HepG2 (cell line): ENCODE data around the gene P2RY6. TPM values are rescaled to one million over a fixed set of nuclear protein-coding genes. Genes with fewer than 3 reads are reported as not detected.
A peak's percentile ranks its signal among the peaks of the same experiment; 100 is the strongest.

Source experiments
- ATAC-seq: fragments of 200-7000 bp; cut with Tn5 transposase; 3 replicates; pipeline ENCODE4 v1.9.1; 2020; ENCODE audit warnings: mild to moderate bottlenecking, moderate library complexity
- BruUV-seq: library from RNA; stranded (reverse); fragments of 400-500 nt; replicated peaks from 2 replicates; lab custom pipeline; 2021; lab: Mats Ljungman, UMichigan
- CTCF ChIA-PET: fragments of 300-600 bp; formaldehyde crosslinking; extraction: SDS; loops from one replicate; lab custom pipeline; 2021; ENCODE audit warnings: low total read pairs, inconsistent platforms, low intra/inter-chr PET ratio; lab: Yijun Ruan, JAX
- POLR2A ChIA-PET: fragments of 350-600 bp; sonication (Branson Sonifier 250); formaldehyde crosslinking; loops from one replicate; lab custom pipeline; 2020; ENCODE audit warnings: antibody characterized with exemption, inconsistent platforms; lab: Yijun Ruan, JAX
- DNase-seq: peaks from one replicate; pipeline ENCODE4 v3.0.0-alpha.2; 2015; ENCODE audit warnings: low spot score
- FAIRE-seq: peaks from 3 replicates; lab custom pipeline; 2011; peaks lifted over from hg19 to GRCh38; lab: Jason Lieb, UNC
- H2AFZ ChIP-seq: one replicate; pipeline ENCODE4 v1.6.1; 2011; ENCODE audit warnings: low read length, inconsistent platforms
- H3K27ac ChIP-seq: fragments of 300-600 bp; 3 replicates; pipeline ENCODE4 v1.8.0; 2011; ENCODE audit warnings: mixed run types, mild to moderate bottlenecking, mixed read lengths, low read length, inconsistent platforms; ENCODE audit not compliant: insufficient read depth; ENCODE audit errors: extremely low read length
- H3K27me3 ChIP-seq, 2 experiments: fragments of 200-600 bp in 1 of 2; 2 replicates in 1 of 2; 3 replicates in 1 of 2; pipeline versions ENCODE4 v1.6.0 to v1.8.0; 2011; ENCODE audit warnings: low read length in 2 of 2, mild to moderate bottlenecking in 2 of 2, moderate library complexity in 2 of 2, inconsistent platforms in 1 of 2; ENCODE audit not compliant: insufficient read depth in 2 of 2, control insufficient read depth in 1 of 2
- H3K36me3 ChIP-seq, 2 experiments: fragments of 200-600 bp in 1 of 2; replicated peaks in 1 of 2; 2 replicates in 1 of 2; 3 replicates in 1 of 2; pipeline versions ENCODE4 v1.5.1 to v1.8.0; 2011; ENCODE audit warnings: low read length in 2 of 2, inconsistent platforms in 1 of 2; ENCODE audit not compliant: insufficient read depth in 2 of 2, control insufficient read depth in 1 of 2
- H3K4me1 ChIP-seq: 2 replicates; pipeline ENCODE4 v1.5.1; 2012; ENCODE audit warnings: low read length, inconsistent platforms; ENCODE audit not compliant: insufficient read depth
- H3K4me2 ChIP-seq: 2 replicates; pipeline ENCODE4 v1.6.0; 2011; ENCODE audit warnings: low read depth, low read length, inconsistent platforms
- H3K4me3 ChIP-seq, 3 experiments: fragments of 200-600 bp in 1 of 3; sonication (generic), shearing (Covaris generic) in 1 of 3; replicated peaks in 1 of 3; 2 replicates each; pipeline ENCODE4 v1.5.1; 2011 to 2016; ENCODE audit warnings: low read length in 3 of 3, inconsistent platforms in 2 of 3, low read depth in 2 of 3, mild to moderate bottlenecking in 2 of 3, control low read depth in 1 of 3, mixed read lengths in 1 of 3; ENCODE audit not compliant: insufficient read depth in 1 of 3
- H3K79me2 ChIP-seq: one replicate; pipeline ENCODE4 v1.6.1; 2011; ENCODE audit warnings: low read length, inconsistent platforms; ENCODE audit not compliant: insufficient read depth
- H3K9ac ChIP-seq: 2 replicates; pipeline ENCODE4 v1.6.0; 2011; ENCODE audit warnings: mild to moderate bottlenecking, low read depth, low read length, inconsistent platforms; ENCODE audit not compliant: insufficient read depth
- H3K9me3 ChIP-seq: 2 replicates; pipeline ENCODE4 v1.5.1; 2012; ENCODE audit warnings: mild to moderate bottlenecking, low read length
- H4K20me1 ChIP-seq: 2 replicates; pipeline ENCODE4 v1.6.0; 2011; ENCODE audit warnings: inconsistent platforms, mild to moderate bottlenecking, low read length, moderate library complexity; ENCODE audit not compliant: insufficient read depth
- CBX1 ChIP-seq: IDR thresholded peaks from one replicate; pipeline ENCODE4 v1.6.1; 2016; ENCODE audit warnings: antibody characterized with exemption, low read depth
- ISL2 ChIP-seq: sonication (generic); formaldehyde crosslinking; IDR thresholded peaks from 2 replicates; pipeline ENCODE4 v1.5.0; 2020; ENCODE audit warnings: missing genetic modification reagents
- KAT7 ChIP-seq: IDR thresholded peaks from 2 replicates; pipeline ENCODE4 v1.6.1; 2018; ENCODE audit warnings: borderline replicate concordance, missing compliant biosample characterization
- NR2F6 ChIP-seq, 2 experiments: IDR thresholded peaks; 2 replicates each; pipeline ENCODE4 v1.6.1; 2016; ENCODE audit warnings: antibody characterized with exemption in 1 of 2, mild to moderate bottlenecking in 1 of 2
- PHB2 ChIP-seq: fragments of 450-650 bp; IDR thresholded peaks from 2 replicates; pipeline ENCODE4 v1.6.1; 2018; ENCODE audit not compliant: partially characterized antibody
- RFX1 ChIP-seq: fragments of 450-650 bp; IDR thresholded peaks from 2 replicates; pipeline ENCODE4 v1.6.1; 2017
- SIX4 ChIP-seq: sonication (generic); formaldehyde crosslinking; IDR thresholded peaks from 2 replicates; pipeline ENCODE4 v1.4.0; 2020; ENCODE audit warnings: missing genetic modification reagents
- SP5 ChIP-seq: IDR thresholded peaks from 2 replicates; pipeline ENCODE4 v1.6.1; 2016; ENCODE audit warnings: low read depth, borderline replicate concordance
- SSRP1 ChIP-seq: IDR thresholded peaks from 2 replicates; pipeline ENCODE4 v1.6.1; 2016; ENCODE audit warnings: control low read depth
- TBX2 ChIP-seq: sonication (generic); formaldehyde crosslinking; IDR thresholded peaks from 2 replicates; pipeline ENCODE4 v1.5.0; 2020; ENCODE audit warnings: missing genetic modification reagents, mild to moderate bottlenecking, borderline replicate concordance
- WIZ ChIP-seq: sonication (generic); formaldehyde crosslinking; IDR thresholded peaks from 2 replicates; pipeline ENCODE4 v1.5.1; 2020; ENCODE audit warnings: mild to moderate bottlenecking, missing genetic modification reagents
- ZNF160 ChIP-seq: sonication (generic); formaldehyde crosslinking; IDR thresholded peaks from 2 replicates; pipeline ENCODE4 v1.8.0; 2022; ENCODE audit warnings: mild to moderate bottlenecking, inconsistent platforms, missing genetic modification reagents
- ZNF24 ChIP-seq: fragments of 450-650 bp; IDR thresholded peaks from 2 replicates; pipeline ENCODE4 v1.6.1; 2017; ENCODE audit warnings: antibody characterized with exemption, mild to moderate bottlenecking
- ZNF773 ChIP-seq: sonication (generic); formaldehyde crosslinking; IDR thresholded peaks from 2 replicates; pipeline ENCODE4 v1.4.0; 2020; ENCODE audit warnings: missing genetic modification reagents, borderline replicate concordance
- WGBS: methylation state at CpG from one replicate; pipeline ENCODE4 v1.1.6; 2017; ENCODE audit warnings: low lambda C conversion rate; 5-methylcytosine and 5-hydroxymethylcytosine counted together
- in situ Hi-C: cut with HindIII; loops from 2 replicates; pipeline ENCODE4 v1.10.0; 2017; ENCODE audit warnings: low pct_unique_long_range_greater_than_20kb; ENCODE audit not compliant: extremely low pct_ligation_motif_present
- intact Hi-C: fragments of 100-400 bp; cut with micrococcal nuclease; formaldehyde crosslinking; loops from one replicate; pipeline ENCODE4 v1.10.0; 2022; ENCODE audit not compliant: unreplicated experiment
- polyA plus RNA-seq, 8 experiments: library from polyadenylated mRNA; depleted of rRNA in 3 of 8; stranded (reverse) in 7 of 8; unstranded in 1 of 8; fragments of >200 nt; fragmentation: Illumina TruSeq in 4 of 8; extraction: Trizol in 4 of 8; gene quantifications; 2 replicates each; pipeline versions ENCODE4 v1.2.1 to v1.2.3, GENCODE V29; 2011 to 2016; ENCODE audit warnings: low read depth in 4 of 8, missing spikeins in 1 of 8, mixed read lengths in 1 of 8; ENCODE audit not compliant: insufficient read depth in 1 of 8
- total RNA-seq, 5 experiments: library from RNA; depleted of rRNA; stranded (reverse); fragments of >200 nt; fragmentation: Illumina TruSeq; extraction: Trizol; gene quantifications; 2 replicates each; pipeline ENCODE4 v1.2.3, GENCODE V29; 2016; ENCODE audit warnings: low read depth in 1 of 5
- TF ChIP-seq, protein P1 (sequence below): sonication (generic); formaldehyde crosslinking; IDR thresholded peaks from 2 replicates; pipeline ENCODE4 v1.8.1; 2023; ENCODE audit warnings: mild to moderate bottlenecking, missing genetic modification reagents
- TF ChIP-seq, protein P2 (sequence below): sonication (generic); formaldehyde crosslinking; IDR thresholded peaks from 2 replicates; pipeline ENCODE4 v1.8.0; 2022; ENCODE audit warnings: mild to moderate bottlenecking, missing genetic modification reagents, moderate library complexity

Gene P2RY6
- total and polyA plus RNA-seq, 2 of the 13 experiments (the other 11 are each of a cell fraction or from before 2014, with no cell fraction given) = 0.09 to 0.29 TPM

DNA sequence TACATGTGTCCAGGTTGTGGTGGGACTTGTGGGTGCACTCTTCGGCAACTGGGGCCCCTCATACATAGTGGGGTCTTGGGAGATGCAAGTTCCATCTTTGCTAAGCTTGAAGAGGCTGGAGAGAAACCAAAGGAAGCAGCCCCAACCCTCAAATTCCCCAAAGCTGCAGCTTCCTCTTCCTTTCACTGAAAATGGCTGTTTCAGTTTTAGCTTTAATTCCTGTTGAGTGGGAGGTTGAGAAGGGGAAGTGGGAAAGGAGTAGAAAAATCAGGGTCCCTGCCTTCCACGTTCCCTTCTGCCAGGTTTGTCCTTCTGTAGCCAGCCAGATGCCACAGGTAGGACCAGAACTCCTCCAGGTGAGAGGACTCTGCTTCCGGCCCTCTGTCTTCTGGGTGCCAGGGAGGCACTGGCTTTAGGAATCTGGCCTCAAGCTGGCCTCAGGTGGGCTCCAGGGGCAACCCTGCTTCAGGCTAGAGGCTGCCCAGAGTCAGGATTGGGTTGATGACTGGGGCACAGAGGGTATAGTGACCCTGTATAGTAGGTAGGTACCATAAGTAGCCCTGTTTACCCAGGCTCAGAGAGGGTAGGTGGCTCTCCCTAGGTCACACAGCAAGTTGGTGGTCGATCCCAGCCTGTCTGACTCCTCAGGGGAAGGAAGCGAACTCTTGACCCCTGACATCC lies 16.2 kb downstream of the P2RY6 start (continued):
- TF ChIP-seq, protein P1, sequence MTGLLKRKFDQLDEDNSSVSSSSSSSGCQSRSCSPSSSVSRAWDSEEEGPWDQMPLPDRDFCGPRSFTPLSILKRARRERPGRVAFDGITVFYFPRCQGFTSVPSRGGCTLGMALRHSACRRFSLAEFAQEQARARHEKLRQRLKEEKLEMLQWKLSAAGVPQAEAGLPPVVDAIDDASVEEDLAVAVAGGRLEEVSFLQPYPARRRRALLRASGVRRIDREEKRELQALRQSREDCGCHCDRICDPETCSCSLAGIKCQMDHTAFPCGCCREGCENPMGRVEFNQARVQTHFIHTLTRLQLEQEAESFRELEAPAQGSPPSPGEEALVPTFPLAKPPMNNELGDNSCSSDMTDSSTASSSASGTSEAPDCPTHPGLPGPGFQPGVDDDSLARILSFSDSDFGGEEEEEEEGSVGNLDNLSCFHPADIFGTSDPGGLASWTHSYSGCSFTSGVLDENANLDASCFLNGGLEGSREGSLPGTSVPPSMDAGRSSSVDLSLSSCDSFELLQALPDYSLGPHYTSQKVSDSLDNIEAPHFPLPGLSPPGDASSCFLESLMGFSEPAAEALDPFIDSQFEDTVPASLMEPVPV (CRISPR knock-in tag) = no peak
- TF ChIP-seq ZNF773 (CRISPR knock-in tag) (no peak), RFX1 (no peak)
- TF ChIP-seq, protein P2, sequence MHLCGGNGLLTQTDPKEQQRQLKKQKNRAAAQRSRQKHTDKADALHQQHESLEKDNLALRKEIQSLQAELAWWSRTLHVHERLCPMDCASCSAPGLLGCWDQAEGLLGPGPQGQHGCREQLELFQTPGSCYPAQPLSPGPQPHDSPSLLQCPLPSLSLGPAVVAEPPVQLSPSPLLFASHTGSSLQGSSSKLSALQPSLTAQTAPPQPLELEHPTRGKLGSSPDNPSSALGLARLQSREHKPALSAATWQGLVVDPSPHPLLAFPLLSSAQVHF (CRISPR knock-in tag) = no peak

DNA sequence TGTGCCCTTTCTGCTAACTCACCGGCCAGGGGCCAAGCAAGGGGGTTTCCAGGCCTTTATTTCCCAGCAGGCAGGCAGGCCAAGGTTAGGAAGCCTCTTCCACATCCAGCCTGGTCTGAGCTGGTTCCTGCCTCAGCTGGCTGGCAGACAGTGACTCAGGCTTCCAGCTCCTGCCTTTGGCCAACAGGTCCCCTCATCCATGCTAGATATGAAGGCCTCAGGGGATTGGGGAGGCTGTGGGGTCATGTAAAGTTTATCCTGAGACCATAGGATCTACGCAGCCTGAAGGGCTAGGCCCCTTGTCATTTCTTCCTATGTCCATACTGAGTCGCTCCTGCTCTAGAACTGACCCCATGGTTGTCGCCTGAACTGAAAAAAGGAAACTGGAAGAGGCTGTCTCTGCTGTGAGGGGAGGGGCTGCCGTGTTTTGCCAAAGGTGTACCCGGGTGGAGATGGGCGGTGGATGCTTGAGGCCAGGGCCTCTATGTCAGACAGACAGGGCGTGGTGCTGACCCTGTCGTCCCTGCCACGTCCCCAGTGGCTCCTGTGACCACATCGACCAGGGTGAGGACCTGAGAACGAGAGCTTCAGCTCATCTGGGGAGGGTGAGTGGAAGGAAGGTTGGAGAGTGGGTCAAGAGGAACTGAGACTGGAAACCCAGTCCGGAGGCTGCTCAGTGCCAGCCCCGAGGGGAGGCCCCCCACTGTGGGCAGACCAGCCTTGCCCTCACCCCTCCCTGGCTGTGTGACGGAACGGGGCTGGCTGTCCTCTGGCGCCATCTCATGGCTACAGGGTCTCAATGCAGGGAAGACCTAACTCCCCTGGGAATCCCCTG lies 17.0 kb downstream of the P2RY6 start:
- CTCF ChIA-PET = interaction anchor here (2.1 to 3.0 kb wide), 2 partner anchors 47 to 104 kb away, joined by 19 to 28 read pairs; no protein-coding TSS in a partner anchor
- FAIRE-seq = no peak
- no peak for TF ChIP-seq SIX4 (CRISPR knock-in tag)
- TF ChIP-seq TBX2 (CRISPR knock-in tag) = peak; percentile 18
- 0 out of 2 replicates have a peak, but pooled peaks have one; percentile 8 for TF ChIP-seq NR2F6 (IDR thresholded peaks at IDR 0.05)
- TF ChIP-seq NR2F6 (CRISPR knock-in tag; IDR thresholded peaks at IDR 0.05) = peak; percentile 40
- no peak for TF ChIP-seq PHB2
- TF ChIP-seq SP5 = no peak
- no peak for TF ChIP-seq ZNF24
- no peak for TF ChIP-seq SSRP1 (CRISPR knock-in tag)
- TF ChIP-seq CBX1 = no peak
- TF ChIP-seq KAT7 (CRISPR knock-in tag) = no peak
- TF ChIP-seq ZNF160 = no peak
- TF ChIP-seq ISL2 (CRISPR knock-in tag) = no peak
- TF ChIP-seq WIZ (CRISPR knock-in tag) = no peak

More for the DNA sequence above, 17.0 kb downstream of the P2RY6 start:
- H3K4me2 ChIP-seq = peak overlapping the region; percentile 96
- DNase-seq (peak; percentile 64), ATAC-seq (peak; percentile 84)
- H3K36me3 ChIP-seq = no peaks in the 10 kb centered on the region
- intact Hi-C loops = loop anchor here (1.0 kb wide), 2 partner anchors 47 to 104 kb away; no protein-coding TSS in a partner anchor
- no peaks in the 10 kb centered on the region for H4K20me1 ChIP-seq
- 3% methylated on average over 12 of the region's 17 CpGs for WGBS
- H3K27me3 ChIP-seq = peaks cover 6 to 43% of the 10 kb centered on the region in 2 experiments; a peak in 4 of 5 replicates
- no peaks in the 10 kb centered on the region for H3K9me3 ChIP-seq
- H3K9ac ChIP-seq = peak overlapping the region; percentile 69
- peak overlapping the region; percentile 75 for H2AFZ ChIP-seq
- H3K79me2 ChIP-seq = no peaks in the 10 kb centered on the region
- in situ Hi-C loops = loop anchor here (5.0 kb wide), 2 partner anchors 47 to 102 kb away; no protein-coding TSS in a partner anchor
- H3K27ac ChIP-seq = no peak overlapping the region
- peak overlapping the region; percentile 55 to 82 (median 64) for H3K4me3 ChIP-seq
- BruUV-seq = no TSS peak
- H3K4me1 ChIP-seq = peaks cover 32% of the 10 kb centered on the region
- POLR2A ChIA-PET = interaction anchor here (1.5 kb wide), 1 partner anchor 18 kb away, joined by 7 read pairs; no protein-coding TSS in a partner anchor
